ENCODE results near the gene RAB34. TPM values are rescaled to one million over a fixed set of nuclear protein-coding genes. Genes with fewer than 3 reads are reported as not detected.

Gene RAB34
- total and polyA plus RNA-seq, 2 donors (not counting 3 experiments of a cell fraction or from before 2014, with no cell fraction given) = 62.3 to 113 TPM

GRCh38 chr17:28693869-28694268 is 23.8 kb downstream of the RAB34 start:
- H3K4me2 ChIP-seq (ENCODE audit: insufficient read depth, low read length) = no peak overlapping the region
- no peaks in the 10 kb centered on the region for H3K79me2 ChIP-seq (ENCODE audit: control insufficient read depth, insufficient read depth, low read length)
- no peaks in the 10 kb centered on the region for H3K4me1 ChIP-seq (ENCODE audit: control insufficient read depth, extremely low read depth, insufficient read depth, low read length)
- H3K9me3 ChIP-seq (replicated peaks; ENCODE audit: control insufficient read depth, insufficient read depth, low read length) = no peaks in the 10 kb centered on the region
- H3K9ac ChIP-seq (replicated peaks; ENCODE audit: extremely low read depth, insufficient read depth, low read length) = no peak overlapping the region
- CTCF ChIA-PET = interaction anchor here (1.3 kb wide), 1 partner anchor 45 kb away, joined by 6 read pairs; no protein-coding TSS in a partner anchor
- no TSS peak for BruUV-seq (replicated peaks)
- no peaks in the 10 kb centered on the region for H3K9me1 ChIP-seq (replicated peaks; ENCODE audit: control insufficient read depth, extremely low read depth, insufficient read depth, low read length)
- intact Hi-C loops (cut with micrococcal nuclease) (no loop called here), dilution Hi-C loops (cut with MboI; ENCODE audit: extremely low pct_ligation_motif_present, low sequenced_read_pairs) (no loop called here)
- H3K27ac ChIP-seq (ENCODE audit: insufficient read depth, low read depth, low read length) = no peak overlapping the region
- no peak for FAIRE-seq
- DNase-seq (ENCODE audit: low read depth, low spot score) = no peak
- POLR2A ChIA-PET = no interaction called here
- H2AFZ ChIP-seq (ENCODE audit: low read depth, low read length) = no peak overlapping the region
- H3K4me3 ChIP-seq (replicated peaks in 1 of 3; ENCODE audit: insufficient read depth in 1 of 3, low read depth in 1 of 3, low read length in 3 of 3) = no peak overlapping the region
- peaks cover 18 to 55% of the 10 kb centered on the region in 2 experiments for H3K36me3 ChIP-seq (ENCODE audit: control insufficient read depth in 2 of 2, extremely low read depth in 1 of 2, insufficient read depth in 2 of 2, low read length in 2 of 2)
- H4K20me1 ChIP-seq (replicated peaks; ENCODE audit: control insufficient read depth, extremely low read depth, insufficient read depth, low read length) = no peaks in the 10 kb centered on the region
- TF ChIP-seq MYC (IDR thresholded peaks at IDR 0.05; ENCODE audit: low read depth, low read length) = no peak
- no peak for TF ChIP-seq GATA2 (IDR thresholded peaks at IDR 0.05; ENCODE audit: insufficient read depth, insufficient read length, low read depth, low read length)
- TF ChIP-seq EZH2 (IDR thresholded peaks at IDR 0.05; ENCODE audit: borderline replicate concordance, low read depth, low read length, severe bottlenecking) = no peak
- TF ChIP-seq JUN (IDR thresholded peaks at IDR 0.05; ENCODE audit: borderline replicate concordance, insufficient read depth, insufficient read length, low read depth) = no peak
- TF ChIP-seq, protein P1, sequence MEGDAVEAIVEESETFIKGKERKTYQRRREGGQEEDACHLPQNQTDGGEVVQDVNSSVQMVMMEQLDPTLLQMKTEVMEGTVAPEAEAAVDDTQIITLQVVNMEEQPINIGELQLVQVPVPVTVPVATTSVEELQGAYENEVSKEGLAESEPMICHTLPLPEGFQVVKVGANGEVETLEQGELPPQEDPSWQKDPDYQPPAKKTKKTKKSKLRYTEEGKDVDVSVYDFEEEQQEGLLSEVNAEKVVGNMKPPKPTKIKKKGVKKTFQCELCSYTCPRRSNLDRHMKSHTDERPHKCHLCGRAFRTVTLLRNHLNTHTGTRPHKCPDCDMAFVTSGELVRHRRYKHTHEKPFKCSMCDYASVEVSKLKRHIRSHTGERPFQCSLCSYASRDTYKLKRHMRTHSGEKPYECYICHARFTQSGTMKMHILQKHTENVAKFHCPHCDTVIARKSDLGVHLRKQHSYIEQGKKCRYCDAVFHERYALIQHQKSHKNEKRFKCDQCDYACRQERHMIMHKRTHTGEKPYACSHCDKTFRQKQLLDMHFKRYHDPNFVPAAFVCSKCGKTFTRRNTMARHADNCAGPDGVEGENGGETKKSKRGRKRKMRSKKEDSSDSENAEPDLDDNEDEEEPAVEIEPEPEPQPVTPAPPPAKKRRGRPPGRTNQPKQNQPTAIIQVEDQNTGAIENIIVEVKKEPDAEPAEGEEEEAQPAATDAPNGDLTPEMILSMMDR (IDR thresholded peaks at IDR 0.05; ENCODE audit: extremely low read depth in 1 of 2, insufficient read depth in 1 of 2, low read depth in 1 of 2, low read length in 2 of 2) = no peak
- TF ChIP-seq, protein P2, sequence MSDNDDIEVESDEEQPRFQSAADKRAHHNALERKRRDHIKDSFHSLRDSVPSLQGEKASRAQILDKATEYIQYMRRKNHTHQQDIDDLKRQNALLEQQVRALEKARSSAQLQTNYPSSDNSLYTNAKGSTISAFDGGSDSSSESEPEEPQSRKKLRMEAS (IDR thresholded peaks at IDR 0.05; ENCODE audit: insufficient read depth, insufficient read length) = no peak
- no peak for TF ChIP-seq POLR2A (IDR thresholded peaks at IDR 0.05; ENCODE audit: low read depth, low read length)
- no peak for TF ChIP-seq POLR2AphosphoS5 (IDR thresholded peaks at IDR 0.05; ENCODE audit: insufficient read depth, low read depth, low read length)
- TF ChIP-seq FOS (IDR thresholded peaks at IDR 0.05; ENCODE audit: borderline replicate concordance, insufficient read depth, low read length) = no peak
- no peaks in the 10 kb centered on the region for H3K27me3 ChIP-seq (ENCODE audit: control insufficient read depth in 2 of 2, insufficient read depth in 2 of 2, low read length in 2 of 2)

Measured in endothelial cell of umbilical vein (primary cell).